ENCODE data around the gene CPLX1.

The CPLX1 gene

GRCh38 chr4:869776-870175, 43.8 kb upstream of the CPLX1 start:
- H3K4me3 ChIP-seq (ENCODE audit: low read length): no peak overlapping the region
- no peak for DNase-seq (ENCODE audit: low read depth)
- TF ChIP-seq CTCF (conservative IDR thresholded peaks at IDR 0.05; ENCODE audit: low read depth, low read length): no peak

- H3K4me3 ChIP-seq (ENCODE audit: low read length): no peak overlapping the region
- DNase-seq (ENCODE audit: low read depth): no peak
- no peak for TF ChIP-seq CTCF (conservative IDR thresholded peaks at IDR 0.05; ENCODE audit: low read depth, low read length)
These were observed 42.5 kb upstream of the CPLX1 start for GRCh38 chr4:868421-868820.

GRCh38 chr4:867526-868250, 41.8 kb upstream of the CPLX1 start:
- TF ChIP-seq CTCF (conservative IDR thresholded peaks at IDR 0.05; ENCODE audit: low read depth, low read length): no peak
- H3K4me3 ChIP-seq (ENCODE audit: low read length): no peak overlapping the region
- DNase-seq (ENCODE audit: low read depth): no peak

- DNase-seq (ENCODE audit: low read depth): no peak
- TF ChIP-seq CTCF (conservative IDR thresholded peaks at IDR 0.05; ENCODE audit: low read depth, low read length): no peak
- no peak overlapping the region for H3K4me3 ChIP-seq (ENCODE audit: low read length)
These were observed 40.9 kb upstream of the CPLX1 start for GRCh38 chr4:866761-867390.

GRCh38 chr4:866068-866760, 40.3 kb upstream of the CPLX1 start:
- no peak for TF ChIP-seq CTCF (conservative IDR thresholded peaks at IDR 0.05; ENCODE audit: low read depth, low read length)
- H3K4me3 ChIP-seq (ENCODE audit: low read length): no peak overlapping the region
- no peak for DNase-seq (ENCODE audit: low read depth)

GRCh38 chr4:865572-865971, 39.6 kb upstream of the CPLX1 start:
- no peak for TF ChIP-seq CTCF (conservative IDR thresholded peaks at IDR 0.05; ENCODE audit: low read depth, low read length)
- H3K4me3 ChIP-seq (ENCODE audit: low read length): no peak overlapping the region
- DNase-seq (ENCODE audit: low read depth): no peak
